CD14-positive monocyte (primary cell): ENCODE data around the gene ZCCHC2. TPM values are rescaled to one million over a fixed set of nuclear protein-coding genes. Genes with fewer than 3 reads are reported as not detected.

ENCODE experiments used
- DNase-seq, 3 donors: peaks; one replicate each; pipeline ENCODE4 v3.0.0-alpha.2; 2011 to 2022
- H2AFZ ChIP-seq: 2 replicates; pipeline ENCODE4 v1.6.0; 2012; ENCODE audit warnings: mild to moderate bottlenecking, low read depth, low read length, inconsistent platforms; ENCODE audit not compliant: insufficient read depth, poor library complexity, severe bottlenecking
- H3K27ac ChIP-seq, 2 donors: 1 replicate in 1 of 2; 2 replicates in 1 of 2; pipeline ENCODE4 v1.5.1; 2012 to 2013; ENCODE audit warnings: low read length in 2 of 2, control low read depth in 1 of 2, inconsistent platforms in 1 of 2, low read depth in 1 of 2, mild to moderate bottlenecking in 1 of 2
- H3K27me3 ChIP-seq, 2 donors: one replicate each; pipeline versions ENCODE4 v1.6.0 to v1.6.1; 2011 to 2013; ENCODE audit warnings: low read length in 2 of 2; ENCODE audit not compliant: control insufficient read depth in 2 of 2, insufficient read depth in 2 of 2
- H3K36me3 ChIP-seq, 2 donors: replicated peaks in 1 of 2; 1 replicate in 1 of 2; 2 replicates in 1 of 2; pipeline versions ENCODE4 v1.5.1 to v1.6.1; 2012 to 2013; ENCODE audit warnings: low read length in 2 of 2, control low read depth in 1 of 2, inconsistent platforms in 1 of 2, mild to moderate bottlenecking in 1 of 2; ENCODE audit not compliant: insufficient read depth in 2 of 2, control insufficient read depth in 1 of 2
- H3K4me1 ChIP-seq, 2 donors: 1 replicate in 1 of 2; 2 replicates in 1 of 2; pipeline versions ENCODE4 v1.5.1 to v1.6.1; 2012 to 2013; ENCODE audit warnings: low read length in 2 of 2, control low read depth in 1 of 2, inconsistent platforms in 1 of 2, mild to moderate bottlenecking in 1 of 2, moderate library complexity in 1 of 2; ENCODE audit not compliant: insufficient read depth in 2 of 2, control insufficient read depth in 1 of 2
- H3K4me2 ChIP-seq: replicated peaks from 2 replicates; pipeline ENCODE3; 2012; ENCODE audit warnings: low read length, moderate library complexity, mild to moderate bottlenecking; ENCODE audit not compliant: poor library complexity, severe bottlenecking; ENCODE audit errors: extremely low read depth
- H3K4me3 ChIP-seq, 3 experiments: fragments of 200-600 bp in 1 of 3; sonication (generic) in 1 of 3; replicated peaks in 1 of 3; 1 replicate in 2 of 3; 2 replicates in 1 of 3; pipeline ENCODE4 v1.5.1; 2011 to 2013; ENCODE audit warnings: low read length in 3 of 3, mild to moderate bottlenecking in 3 of 3, control low read depth in 2 of 3, low read depth in 2 of 3, inconsistent platforms in 1 of 3, moderate library complexity in 1 of 3
- H3K79me2 ChIP-seq: 2 replicates; pipeline ENCODE4 v1.6.0; 2012; ENCODE audit warnings: mild to moderate bottlenecking, control low read depth, inconsistent platforms, low read length, moderate library complexity; ENCODE audit not compliant: insufficient read depth
- H3K9ac ChIP-seq: 2 replicates; pipeline ENCODE4 v1.6.0; 2017; ENCODE audit warnings: low read length, mild to moderate bottlenecking; ENCODE audit not compliant: insufficient read depth, poor library complexity, severe bottlenecking
- H3K9me3 ChIP-seq, 2 donors: replicated peaks in 1 of 2; 1 replicate in 1 of 2; 2 replicates in 1 of 2; pipeline versions ENCODE4 v1.5.1 to v1.6.1; 2012 to 2013; ENCODE audit warnings: low read length in 2 of 2, control low read depth in 1 of 2; ENCODE audit not compliant: control insufficient read depth in 1 of 2, insufficient read depth in 1 of 2
- H4K20me1 ChIP-seq: 2 replicates; pipeline ENCODE4 v1.6.0; 2012; ENCODE audit warnings: mild to moderate bottlenecking, low read length, control low read depth, moderate library complexity; ENCODE audit not compliant: insufficient read depth
- H3K27ac Mint-ChIP-seq, 7 donors: one replicate each; pipeline ENCODE4 v1.8.0; 2020; ENCODE audit warnings: mild to moderate bottlenecking in 7 of 7, mixed read lengths in 7 of 7, moderate library complexity in 6 of 7, inconsistent platforms in 2 of 7
- H3K27me3 Mint-ChIP-seq, 3 donors: one replicate each; pipeline ENCODE4 v1.8.0; 2021 to 2022; ENCODE audit warnings: low read depth in 3 of 3, mild to moderate bottlenecking in 3 of 3, mixed read lengths in 3 of 3, moderate library complexity in 3 of 3, inconsistent platforms in 1 of 3
- H3K36me3 Mint-ChIP-seq, 2 donors: one replicate each; pipeline ENCODE4 v1.8.0; 2020; ENCODE audit warnings: mixed read lengths in 2 of 2, inconsistent platforms in 1 of 2, mild to moderate bottlenecking in 1 of 2
- H3K4me1 Mint-ChIP-seq: one replicate; pipeline ENCODE4 v1.8.0; 2020; ENCODE audit warnings: mild to moderate bottlenecking, mixed read lengths
- H3K4me3 Mint-ChIP-seq, 2 donors: one replicate each; pipeline ENCODE4 v1.8.0; 2020; ENCODE audit warnings: mild to moderate bottlenecking in 2 of 2, mixed read lengths in 2 of 2, moderate library complexity in 1 of 2
- H3K9me3 Mint-ChIP-seq, 7 donors: one replicate each; pipeline ENCODE4 v1.8.0; 2020 to 2022; ENCODE audit warnings: mixed read lengths in 7 of 7, mild to moderate bottlenecking in 6 of 7, moderate library complexity in 6 of 7, inconsistent platforms in 2 of 7
- CTCF ChIP-seq: fragments of 200-600 bp; IDR thresholded peaks from one replicate; pipeline ENCODE4 v1.8.0; 2022; ENCODE audit warnings: antibody characterized with exemption, mild to moderate bottlenecking
- WGBS: methylation state at CpG from one replicate; pipeline ENCODE4 v1.1.5; 2013; ENCODE audit warnings: missing lambda C conversion rate; ENCODE audit not compliant: insufficient coverage; 5-methylcytosine and 5-hydroxymethylcytosine counted together
- intact Hi-C, 2 donors: fragments of 100-400 bp; cut with micrococcal nuclease; formaldehyde crosslinking; loops; one replicate each; pipeline versions ENCODE4 v1.15.0 to v1.15.1; 2023
- polyA plus RNA-seq, 3 donors: library from polyadenylated mRNA; depleted of rRNA in 1 of 3; unstranded in 2 of 3; stranded (reverse) in 1 of 3; fragments of 300-500 nt in 2 of 3; fragments of >200 nt in 1 of 3; fragmentation: Illumina TruSeq in 2 of 3; gene quantifications; 1 replicate in 2 of 3; 2 replicates in 1 of 3; pipeline ENCODE4 v1.2.3, GENCODE V29; 2012 to 2021

ZCCHC2 gene
- polyA plus RNA-seq, 3 donors: 0.59 to 24.9 (median 0.71) TPM

- peaks cover 0 to 10% (median 4%) of the 10 kb centered on the region in 3 donors for H3K27me3 Mint-ChIP-seq
- peaks cover 21% of the 10 kb centered on the region for H4K20me1 ChIP-seq
- peak overlapping the region; percentile 84 for H3K9ac ChIP-seq
- peaks cover 2 to 9% of the 10 kb centered on the region in 2 donors for H3K36me3 Mint-ChIP-seq
- peaks cover 40% of the 10 kb centered on the region for H3K79me2 ChIP-seq
- peaks cover 0 to 2% (median 0%) of the 10 kb centered on the region in 7 donors for H3K9me3 Mint-ChIP-seq
- peak overlapping the region; percentile 91 for H2AFZ ChIP-seq
- H3K36me3 ChIP-seq: no peaks in the 10 kb centered on the region
- peaks cover 31% of the 10 kb centered on the region for H3K4me1 Mint-ChIP-seq
- H3K27ac ChIP-seq: peak overlapping the region; percentile 83 to 85
- no peak for DNase-seq
- intact Hi-C loops: loop anchor here (5.0 to 10.0 kb wide), 5 partner anchors 40 to 337 kb away; partner anchors contain the start of genes PIGN (in 2 of the 2) and RELCH (in 2 of the 2)
- H3K9me3 ChIP-seq: no peaks in the 10 kb centered on the region
- no peak for TF ChIP-seq CTCF
- H3K4me2 ChIP-seq: peak overlapping the region; percentile 83
- peak overlapping the region; percentile 83 to 90 (median 88) for H3K4me3 ChIP-seq
- peak overlapping the region; percentile 79 to 97 for H3K4me3 Mint-ChIP-seq
- WGBS: under 1% methylated on average over 31 of the region's 32 CpGs
- peaks cover 25 to 35% of the 10 kb centered on the region in 2 donors for H3K4me1 ChIP-seq
- peak overlapping the region; percentile 36 to 80 (median 70) for H3K27ac Mint-ChIP-seq
- peaks cover 0 to 5% of the 10 kb centered on the region in 2 donors for H3K27me3 ChIP-seq
Measured at GRCh38 chr18:62522178-62522503, 684 bp upstream of the ZCCHC2 start.

DNA sequence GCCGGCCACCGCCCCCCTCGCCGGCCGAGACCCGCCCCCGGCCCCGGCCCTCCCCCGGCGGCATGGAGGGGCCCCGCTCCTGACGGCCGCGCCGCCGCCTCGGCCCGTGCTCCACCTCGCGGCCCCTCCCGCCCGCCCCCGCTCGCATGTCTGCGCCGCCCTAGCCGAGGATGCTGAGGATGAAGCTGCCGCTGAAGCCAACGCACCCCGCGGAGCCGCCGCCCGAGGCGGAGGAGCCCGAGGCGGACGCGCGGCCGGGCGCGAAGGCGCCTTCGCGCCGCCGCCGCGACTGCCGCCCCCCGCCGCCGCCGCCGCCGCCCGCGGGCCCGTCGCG is 397 bp downstream of the ZCCHC2 start:
- Histone ChIP-seq H3K27me3 (peaks cover 0 to 5% of the 10 kb centered on the region in 2 donors), H3K9ac (peak overlapping the region; percentile 84), H4K20me1 (peaks cover 31% of the 10 kb centered on the region), H3K4me1 (peaks cover 26 to 38% of the 10 kb centered on the region in 2 donors), H2AFZ (peak overlapping the region; percentile 91), H3K9me3 (no peaks in the 10 kb centered on the region), H3K4me3 (peak overlapping the region; percentile 88 to 93 (median 90)), H3K27ac (peak overlapping the region; percentile 83 to 85), H3K4me2 (peak overlapping the region; percentile 83), H3K36me3 (no peaks in the 10 kb centered on the region), H3K79me2 (peaks cover 51% of the 10 kb centered on the region)
- H3K27ac Mint-ChIP-seq: peak overlapping the region in 1 of 7 donors; percentile 73
- peaks cover 0 to 2% (median 0%) of the 10 kb centered on the region in 7 donors for H3K9me3 Mint-ChIP-seq
- DNase-seq: no peak
- H3K4me1 Mint-ChIP-seq: peaks cover 31% of the 10 kb centered on the region
- no peak overlapping the region for H3K4me3 Mint-ChIP-seq
- intact Hi-C loops: loop anchor here (5.0 to 10.0 kb wide), 5 partner anchors 39 to 338 kb away; partner anchors contain the start of genes PIGN (in 2 of the 2) and RELCH (in 2 of the 2)
- under 1% methylated on average over 62 of the region's 62 CpGs for WGBS
- peaks cover 0 to 10% (median 4%) of the 10 kb centered on the region in 3 donors for H3K27me3 Mint-ChIP-seq
- no peak for TF ChIP-seq CTCF
- peaks cover 2 to 9% of the 10 kb centered on the region in 2 donors for H3K36me3 Mint-ChIP-seq
